Cardiac septum (tissue), 1 donor: ENCODE results near the gene MRPL42. TPM values are rescaled to one million over a fixed set of nuclear protein-coding genes. Genes with fewer than 3 reads are reported as not detected.
"Not testable (repeated sequence)": the region's sequence is repeated elsewhere in the genome, so short reads cannot be mapped to it uniquely, and the experiment has no call there.

Experiments
- DNase-seq: peaks from one replicate; pipeline ENCODE4 v3.0.0-alpha.2; 2020; ENCODE audit warnings: low spot score
- intact Hi-C: fragments of 100-400 bp; cut with DNase I; formaldehyde crosslinking; loops from one replicate; pipeline ENCODE4 v1.14.0; 2022
- long read RNA-seq: library from polyadenylated mRNA; unstranded; transcript quantifications from one replicate; pipeline ENCODE4 v2.0.0, GENCODE V29; 2021
- total RNA-seq: library from RNA; stranded (reverse); fragmentation: NEBNext Ultra II Directional; extraction: Animal tissue kit (Norgen Biotek cat#: 25700); gene quantifications from one replicate; pipeline ENCODE4 v1.2.1, GENCODE V29; 2021
- donor health status: DM: no; HTN: no; CAD: no.

The MRPL42 gene
- 43.9 TPM for total RNA-seq
- long read RNA-seq, full-length matches to known transcripts, result 50 of 62 reads
- long read RNA-seq, partial matches to known transcripts, result 4 of 62 reads
- long read RNA-seq, other reads (novel, unspliced or antisense), result 8 of 62 reads

DNA sequence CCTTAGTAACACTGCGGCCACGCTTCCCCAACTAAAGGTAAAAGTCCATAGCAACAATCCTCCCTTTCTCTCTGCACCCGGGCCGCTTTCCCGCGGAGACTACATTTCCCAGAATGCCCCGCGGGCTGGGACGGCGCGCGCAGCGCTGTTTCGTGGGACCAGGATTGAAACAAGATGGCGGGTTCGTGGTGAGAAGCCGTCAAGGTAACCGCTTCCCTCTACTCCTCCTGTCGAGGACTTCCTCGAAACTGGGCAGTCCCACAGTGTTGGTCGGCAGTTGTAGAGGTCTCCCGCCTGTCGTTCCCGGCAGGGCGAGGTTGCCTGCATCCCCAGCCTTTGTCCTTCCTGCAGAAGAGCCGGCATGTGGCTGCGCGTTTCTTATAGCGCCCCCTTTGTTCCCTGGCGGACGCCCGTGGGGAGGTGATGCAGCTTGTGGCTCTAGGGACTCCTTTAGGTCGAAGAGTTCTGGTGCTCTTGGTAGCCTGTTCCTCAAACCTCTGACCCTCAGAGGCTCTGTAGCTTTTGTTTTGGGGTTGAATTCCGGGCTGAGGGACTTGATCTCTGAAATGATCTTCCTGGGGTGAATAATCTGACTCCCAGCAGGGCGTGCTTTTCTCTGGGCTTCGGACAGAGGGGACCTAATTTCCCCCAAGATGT, at the start of gene MRPL42:
TSS of gene MRPL42 (plus strand) at position 164 of the 657 bp plus-strand sequence. CDS start 1,772 bp downstream, outside the sequence.
- intact Hi-C loops, result no loop called here
- DNase-seq, result peak; percentile 97

DNA sequence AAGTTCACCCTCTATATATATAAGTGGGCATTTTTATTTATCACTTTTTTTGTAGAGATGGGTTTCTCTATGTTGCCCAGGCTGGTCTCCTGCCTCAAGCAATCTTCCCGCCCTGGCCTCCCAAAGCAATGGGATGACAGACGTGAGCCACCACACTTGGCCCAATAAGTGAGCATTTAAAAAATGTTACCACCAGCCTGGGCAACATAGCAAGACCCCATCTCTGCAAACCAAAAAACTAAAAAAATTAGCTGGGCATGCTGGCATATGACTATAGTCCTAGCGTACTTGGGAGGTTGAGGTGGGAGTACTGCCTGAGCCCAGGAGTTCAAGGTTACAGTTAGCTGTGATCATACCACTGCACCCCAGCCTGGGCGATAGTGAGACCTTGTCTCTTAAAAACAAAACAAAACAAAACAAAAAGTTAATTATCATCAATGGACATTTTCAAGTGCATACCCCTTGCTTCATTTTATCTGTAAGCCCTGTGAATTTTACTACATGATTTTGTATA, 49.3 kb upstream of the MRPL42 start:
- intact Hi-C loops, result loop anchor here (5.0 kb wide), 1 partner anchor 431 kb away; no protein-coding TSS in a partner anchor
- DNase-seq, result no peak

GRCh38 chr12:93419388-93420034, 47.8 kb upstream of the MRPL42 start:
- intact Hi-C loops, result loop anchor here (5.0 kb wide), 1 partner anchor 432 kb away; no protein-coding TSS in a partner anchor
- DNase-seq, result no peak

DNA sequence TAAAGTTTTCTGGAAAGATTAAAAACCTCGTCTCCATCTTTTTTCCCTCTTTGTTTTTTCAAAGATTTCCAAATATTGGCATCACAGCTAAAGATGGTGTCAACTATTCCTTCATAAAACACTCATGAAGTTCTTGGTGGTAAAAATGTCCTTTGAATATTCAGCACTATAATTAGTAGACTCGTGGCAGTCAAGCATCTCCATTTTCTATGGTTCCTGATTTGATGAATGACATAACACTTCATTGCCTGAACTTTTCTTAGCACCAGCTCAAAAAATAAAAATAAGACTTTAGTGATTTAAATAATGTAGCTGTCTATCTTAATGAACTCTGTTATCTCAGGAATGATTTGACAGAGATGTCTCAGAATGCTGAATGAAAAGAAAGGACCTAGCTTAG, 45.3 kb upstream of the MRPL42 start:
- DNase-seq, result no peak
- intact Hi-C loops, result no loop called here

DNA sequence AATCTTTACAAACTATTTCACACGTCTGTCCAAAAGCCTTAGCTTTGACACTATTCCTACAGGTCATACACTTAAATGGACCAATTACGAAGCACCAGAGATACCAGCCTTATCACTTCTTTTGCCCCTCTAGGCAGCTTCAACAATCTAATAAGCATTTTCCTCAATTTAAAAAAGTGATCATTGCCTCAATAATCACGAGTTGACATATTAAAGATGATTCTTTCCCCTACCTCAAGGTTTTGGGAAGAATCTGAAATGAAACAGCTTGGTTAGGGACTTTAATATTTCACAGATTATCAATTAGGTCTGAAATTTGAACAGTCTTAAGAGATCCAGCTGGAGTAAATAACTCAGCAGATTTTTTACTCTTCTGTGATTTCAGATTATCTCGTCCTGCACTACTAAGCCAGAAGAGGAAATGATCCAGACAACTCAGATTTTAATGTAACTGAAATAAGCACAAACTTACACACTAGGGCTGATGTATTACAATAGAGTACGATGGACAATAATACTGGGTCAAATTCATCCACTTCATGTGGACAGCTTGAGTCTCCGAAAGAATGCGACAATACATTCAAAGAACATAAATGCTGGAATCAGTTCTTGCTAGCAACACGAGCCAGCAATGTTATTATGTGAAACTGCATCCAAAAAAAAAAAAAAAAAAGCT, 41.4 kb upstream of the MRPL42 start:
- DNase-seq, result no peak
- intact Hi-C loops, result no loop called here

- no peak for DNase-seq
- intact Hi-C loops, result no loop called here
Observed at GRCh38 chr12:93426412-93426805, 40.9 kb upstream of the MRPL42 start.

DNA sequence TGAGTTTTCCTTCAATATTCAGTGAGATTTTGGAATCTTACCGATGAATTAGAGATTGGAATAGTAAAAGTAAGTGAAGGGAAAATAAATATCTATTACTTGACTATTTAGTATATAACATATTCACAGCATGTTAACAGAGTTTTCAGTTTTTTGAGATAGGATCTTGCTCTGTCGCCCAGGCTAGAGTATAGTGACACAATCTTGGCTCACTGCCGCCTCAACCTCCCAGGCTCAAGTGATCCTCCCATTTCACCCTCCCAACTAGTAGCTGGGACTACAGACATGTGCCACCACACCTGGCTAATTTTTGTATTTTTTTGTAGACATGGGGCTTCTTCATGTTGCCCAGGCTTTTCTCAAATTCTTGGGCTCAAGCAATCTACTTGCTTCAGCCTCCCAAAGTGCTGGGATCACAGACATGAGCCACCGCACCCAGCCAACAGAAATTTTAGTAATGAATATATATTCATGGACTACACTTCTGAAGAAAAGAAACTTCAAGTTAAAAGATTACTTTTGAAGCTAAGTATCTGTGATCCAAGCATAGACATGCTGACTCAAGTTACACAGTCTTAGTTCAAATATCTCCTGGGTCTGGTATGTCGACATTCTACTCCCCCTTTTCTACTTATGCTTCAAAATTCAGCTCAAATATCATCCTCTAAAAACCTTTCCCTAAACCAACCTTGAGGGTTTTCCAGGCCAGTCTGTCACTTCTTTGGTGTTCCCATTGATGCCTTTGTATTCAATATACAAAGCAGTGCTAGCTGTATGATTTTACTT, 39.3 kb upstream of the MRPL42 start:
- intact Hi-C loops, result no loop called here
- no peak for DNase-seq

- no peak for DNase-seq
- intact Hi-C loops, result no loop called here
Observed at GRCh38 chr12:93429448-93429847, 37.9 kb upstream of the MRPL42 start.

- no peak for DNase-seq
- intact Hi-C loops, result no loop called here
Observed at GRCh38 chr12:93429852-93430251, 37.5 kb upstream of the MRPL42 start.

DNA sequence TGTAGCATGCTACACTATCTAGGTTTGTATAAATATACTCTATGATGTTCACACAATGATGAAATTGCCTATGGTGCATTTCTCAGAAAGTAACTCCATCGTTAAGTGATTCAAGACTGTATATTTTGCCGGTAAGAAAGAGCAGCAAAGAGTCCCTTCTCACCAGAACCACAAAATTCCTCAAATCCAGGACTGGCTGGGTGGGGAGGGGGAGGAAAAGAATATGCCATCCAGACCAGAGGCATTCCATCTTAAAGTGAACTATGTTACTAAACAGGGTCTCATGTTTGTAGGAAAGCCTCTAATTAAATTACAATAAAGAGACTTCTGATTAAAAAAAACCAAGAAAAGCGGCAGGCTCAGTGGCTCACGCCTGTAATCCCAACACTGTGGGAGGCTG, 37.0 kb upstream of the MRPL42 start:
- intact Hi-C loops, result no loop called here
- no peak for DNase-seq

- DNase-seq, intact Hi-C loops: not testable (repeated sequence)
Observed at GRCh38 chr12:93432031-93432430, 35.3 kb upstream of the MRPL42 start.

GRCh38 chr12:93434256-93434865, 33.0 kb upstream of the MRPL42 start:
- intact Hi-C loops, result no loop called here

GRCh38 chr12:93438266-93439050, 28.9 kb upstream of the MRPL42 start:
- intact Hi-C loops, result no loop called here
- DNase-seq, result no peak

More at GRCh38 chr12:93434256-93434865, 33.0 kb upstream of the MRPL42 start:
- no peak for DNase-seq

DNA sequence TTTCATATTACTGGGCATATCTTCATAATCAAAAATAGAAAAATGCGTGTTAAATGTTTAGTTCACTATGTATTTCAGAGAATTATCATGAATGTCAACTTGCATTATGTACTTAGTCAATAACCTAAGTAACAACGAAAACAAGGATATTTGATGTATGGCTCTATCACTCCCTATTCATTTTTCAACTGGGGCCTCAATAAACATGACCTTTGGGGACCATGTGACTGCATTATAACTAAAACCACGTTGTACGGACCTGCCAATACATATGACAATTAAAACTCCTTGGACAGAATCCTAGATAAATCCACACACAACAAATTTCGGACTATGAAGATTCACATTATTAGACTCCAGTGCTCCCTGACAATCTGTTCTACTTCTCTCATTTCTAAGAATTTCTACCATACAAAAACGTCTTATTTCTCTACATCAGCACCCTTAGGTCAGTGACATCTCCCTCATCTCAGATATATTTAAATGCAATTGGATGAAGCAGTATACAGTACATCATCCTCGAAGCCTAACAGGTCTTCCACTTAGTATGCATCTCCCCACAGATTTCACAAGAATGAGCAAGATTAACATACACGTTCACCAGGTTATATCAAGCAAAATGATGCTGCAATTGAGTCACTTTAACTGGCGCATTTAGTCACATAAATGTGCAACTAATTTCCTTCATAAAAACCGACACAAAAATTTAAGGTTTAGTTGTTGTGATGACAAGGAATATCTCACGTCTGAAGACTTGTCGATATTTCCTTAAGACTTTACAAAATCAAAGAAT, 27.1 kb upstream of the MRPL42 start:
- intact Hi-C loops, result no loop called here

DNA sequence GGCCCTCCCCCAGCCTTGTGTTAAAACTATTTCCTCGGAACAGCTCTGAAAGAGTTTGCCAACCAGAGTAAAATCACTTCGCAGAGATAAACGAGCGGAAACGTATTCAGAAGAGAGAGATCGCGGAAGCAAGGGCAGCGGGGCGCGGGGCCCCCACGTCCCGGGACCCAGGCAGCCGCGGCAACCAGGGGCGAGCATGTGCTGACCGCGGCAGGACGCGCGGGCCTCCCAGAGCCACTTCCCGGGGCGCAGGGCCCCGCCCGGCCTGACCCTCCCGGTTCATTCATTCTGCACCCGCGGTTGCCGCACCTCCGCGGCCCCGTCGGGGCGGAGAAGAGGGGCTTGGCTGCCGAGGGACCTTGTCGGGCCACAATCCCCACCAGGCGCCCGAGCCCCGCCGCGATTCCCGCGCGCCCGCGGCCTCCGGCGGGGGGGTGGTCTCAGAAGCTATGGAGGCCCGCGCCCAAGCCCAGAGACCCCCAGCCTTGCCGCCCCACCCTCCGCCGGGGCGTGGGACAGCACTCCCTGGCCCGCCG, 26.2 kb upstream of the MRPL42 start:
- DNase-seq, result no peak
- intact Hi-C loops, result no loop called here

More for the DNA sequence above, 27.1 kb upstream of the MRPL42 start:
- no peak for DNase-seq

GRCh38 chr12:93441617-93442410, 25.5 kb upstream of the MRPL42 start, which contains the start of gene UBE2N:
UBE2N (minus strand) TSS chr12:93441947; CDS start chr12:93441884, 63 bp downstream.
- DNase-seq, result peak; percentile 97
- intact Hi-C loops, result no loop called here
